Left ventricle myocardium inferior (tissue), 1 donor: ENCODE results near the gene GNLY. TPM values are rescaled to one million over a fixed set of nuclear protein-coding genes. Genes with fewer than 3 reads are reported as not detected.

Experiments
- DNase-seq: peaks from one replicate; pipeline ENCODE4 v3.0.0-alpha.2; 2020
- H3K27ac ChIP-seq: fragments of 200-600 bp; replicated peaks from 2 replicates; pipeline ENCODE4 v1.8.0; 2021
- H3K27me3 ChIP-seq: fragments of 200-600 bp; 2 replicates; pipeline ENCODE4 v1.8.0; 2021; ENCODE audit warnings: low read depth
- H3K36me3 ChIP-seq: fragments of 200-600 bp; 2 replicates; pipeline ENCODE4 v1.8.0; 2021
- H3K4me1 ChIP-seq: fragments of 200-600 bp; 2 replicates; pipeline ENCODE4 v1.8.0; 2021
- H3K4me3 ChIP-seq: fragments of 200-600 bp; 2 replicates; pipeline ENCODE4 v1.8.0; 2021; ENCODE audit warnings: mild to moderate bottlenecking, moderate library complexity
- H3K9me3 ChIP-seq: fragments of 200-600 bp; replicated peaks from 2 replicates; pipeline ENCODE4 v1.8.0; 2021
- intact Hi-C: fragments of 100-400 bp; cut with micrococcal nuclease; formaldehyde crosslinking; loops from one replicate; pipeline ENCODE4 v1.11.0; 2022
- total RNA-seq: library from RNA; stranded (reverse); fragmentation: NEBNext Ultra II Directional; extraction: Animal tissue kit (Norgen Biotek cat#: 25700); gene quantifications from one replicate; pipeline ENCODE4 v1.2.1, GENCODE V29; 2021
- TF ChIP-seq, protein P1 (sequence below): fragments of 200-600 bp; IDR thresholded peaks from 2 replicates; pipeline ENCODE4 v1.8.0; 2021; ENCODE audit warnings: antibody characterized with exemption, mild to moderate bottlenecking, borderline replicate concordance
- donor health status: DM: no; HTN: yes; CAD: no; lungs with severe emphysema.

GNLY gene
- total RNA-seq, 1 donor from 2014 or later: 1.5 TPM

DNA sequence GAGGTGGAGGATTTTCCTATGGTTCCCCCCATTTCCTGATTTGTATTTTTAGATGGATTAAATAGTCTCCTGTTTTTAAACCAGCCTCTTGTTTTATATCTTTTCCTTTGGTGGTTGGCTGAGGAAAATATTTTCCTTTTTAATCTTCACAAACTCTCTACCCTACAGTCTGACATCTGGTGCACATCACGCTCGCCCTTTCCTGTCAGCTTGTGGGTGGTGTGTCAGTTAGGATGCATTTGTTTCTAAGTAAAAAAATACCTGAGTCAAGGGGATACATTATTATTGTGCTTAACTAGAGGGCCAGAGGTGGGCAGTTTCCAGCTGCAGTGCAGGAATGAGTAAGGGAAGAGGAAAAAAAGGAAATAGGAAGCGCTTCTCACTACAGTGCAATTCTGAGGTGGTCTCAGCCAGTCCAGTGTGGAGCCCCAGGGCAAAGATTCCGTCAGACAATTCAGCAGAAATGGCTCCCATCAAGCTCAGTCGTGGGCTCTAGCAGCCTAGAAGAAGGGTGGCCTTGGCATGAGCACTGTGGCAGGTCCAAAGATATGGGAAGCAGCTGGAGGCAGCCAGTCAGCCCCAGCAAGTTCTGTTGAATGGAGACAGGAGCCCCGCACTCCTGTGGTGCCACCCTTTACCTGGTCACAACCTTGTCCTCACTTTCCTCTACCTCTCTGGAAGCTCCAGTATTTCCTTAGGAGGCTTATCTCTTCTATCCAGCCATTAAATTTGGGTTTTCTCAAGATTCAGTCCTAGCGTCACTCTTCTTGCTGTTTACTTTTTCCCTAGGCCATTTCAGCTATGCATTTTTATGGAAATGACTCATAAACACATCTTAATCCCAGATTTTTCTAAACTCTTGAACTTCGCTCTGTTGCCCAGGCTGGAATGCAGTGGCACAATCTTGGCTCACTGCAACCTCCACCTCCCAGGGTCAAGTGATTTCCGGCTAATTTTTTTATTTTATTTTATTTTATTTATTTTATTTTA lies 44.7 kb upstream of the GNLY start:
- no peaks in the 10 kb centered on the region for H3K9me3 ChIP-seq
- TF ChIP-seq, protein P1, sequence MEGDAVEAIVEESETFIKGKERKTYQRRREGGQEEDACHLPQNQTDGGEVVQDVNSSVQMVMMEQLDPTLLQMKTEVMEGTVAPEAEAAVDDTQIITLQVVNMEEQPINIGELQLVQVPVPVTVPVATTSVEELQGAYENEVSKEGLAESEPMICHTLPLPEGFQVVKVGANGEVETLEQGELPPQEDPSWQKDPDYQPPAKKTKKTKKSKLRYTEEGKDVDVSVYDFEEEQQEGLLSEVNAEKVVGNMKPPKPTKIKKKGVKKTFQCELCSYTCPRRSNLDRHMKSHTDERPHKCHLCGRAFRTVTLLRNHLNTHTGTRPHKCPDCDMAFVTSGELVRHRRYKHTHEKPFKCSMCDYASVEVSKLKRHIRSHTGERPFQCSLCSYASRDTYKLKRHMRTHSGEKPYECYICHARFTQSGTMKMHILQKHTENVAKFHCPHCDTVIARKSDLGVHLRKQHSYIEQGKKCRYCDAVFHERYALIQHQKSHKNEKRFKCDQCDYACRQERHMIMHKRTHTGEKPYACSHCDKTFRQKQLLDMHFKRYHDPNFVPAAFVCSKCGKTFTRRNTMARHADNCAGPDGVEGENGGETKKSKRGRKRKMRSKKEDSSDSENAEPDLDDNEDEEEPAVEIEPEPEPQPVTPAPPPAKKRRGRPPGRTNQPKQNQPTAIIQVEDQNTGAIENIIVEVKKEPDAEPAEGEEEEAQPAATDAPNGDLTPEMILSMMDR: no peak
- no peak for DNase-seq
- H3K27ac ChIP-seq: peak overlapping the region; percentile 54
- H3K4me3 ChIP-seq: no peak overlapping the region
- H3K27me3 ChIP-seq: no peaks in the 10 kb centered on the region
- intact Hi-C loops: loop anchor here (10.0 kb wide), 1 partner anchor 55 kb away; no protein-coding TSS in a partner anchor
- H3K36me3 ChIP-seq: peaks cover 95% of the 10 kb centered on the region
- H3K4me1 ChIP-seq: peaks cover 16% of the 10 kb centered on the region

DNA sequence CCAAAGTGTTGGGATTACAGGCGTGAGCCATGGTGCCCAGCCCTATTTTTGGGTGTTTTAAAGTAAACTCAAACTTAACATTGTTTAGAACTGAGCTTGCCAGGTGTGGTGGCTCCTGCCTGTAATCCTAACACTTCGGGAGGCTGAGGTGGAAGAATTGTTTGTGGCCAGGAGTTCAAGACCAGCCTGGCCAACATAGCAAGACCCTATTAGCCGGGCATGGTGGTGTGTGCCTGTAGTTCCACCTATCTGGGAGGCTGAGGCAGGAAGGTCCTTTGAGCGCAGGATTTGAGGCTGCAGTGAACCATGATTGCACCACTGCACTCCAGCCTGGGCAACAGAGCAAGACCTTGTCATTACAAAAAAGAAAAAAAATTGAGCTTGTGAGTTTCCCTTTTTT lies 43.7 kb upstream of the GNLY start:
- no peak overlapping the region for H3K4me3 ChIP-seq
- H3K36me3 ChIP-seq: peaks cover 86% of the 10 kb centered on the region
- H3K27me3 ChIP-seq: no peaks in the 10 kb centered on the region

DNA sequence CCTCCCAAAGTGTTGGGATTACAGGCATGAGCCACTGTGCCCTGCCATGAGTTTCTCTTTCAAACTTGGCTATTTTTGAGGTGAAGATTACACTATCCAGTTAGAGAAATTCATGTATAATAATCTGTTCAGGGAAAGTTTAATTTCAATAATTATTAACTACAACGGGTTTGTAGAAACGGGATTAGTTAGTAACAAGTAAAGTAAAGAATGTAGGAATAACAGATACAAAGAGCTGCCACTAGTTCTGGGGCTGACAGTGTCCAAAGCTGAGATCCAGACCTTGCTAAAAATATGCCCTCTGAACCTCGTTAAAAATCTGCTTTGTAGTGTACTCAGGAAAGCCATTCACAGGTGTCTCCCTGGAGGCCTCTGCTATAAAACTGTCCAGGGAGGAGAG lies 43.1 kb upstream of the GNLY start:
- TF ChIP-seq, protein P1: no peak
- intact Hi-C loops: no loop called here
- H3K4me1 ChIP-seq: peaks cover 18% of the 10 kb centered on the region
- peaks cover 81% of the 10 kb centered on the region for H3K36me3 ChIP-seq
- no peaks in the 10 kb centered on the region for H3K9me3 ChIP-seq
- H3K27ac ChIP-seq: no peak overlapping the region
- no peak overlapping the region for H3K4me3 ChIP-seq
- H3K27me3 ChIP-seq: no peaks in the 10 kb centered on the region
- no peak for DNase-seq

More for the DNA sequence above, 43.7 kb upstream of the GNLY start:
- intact Hi-C loops: no loop called here
- TF ChIP-seq, protein P1: no peak
- Histone ChIP-seq H3K4me1 (peaks cover 16% of the 10 kb centered on the region), H3K9me3 (no peaks in the 10 kb centered on the region), H3K27ac (no peak overlapping the region)
- DNase-seq: no peak

DNA sequence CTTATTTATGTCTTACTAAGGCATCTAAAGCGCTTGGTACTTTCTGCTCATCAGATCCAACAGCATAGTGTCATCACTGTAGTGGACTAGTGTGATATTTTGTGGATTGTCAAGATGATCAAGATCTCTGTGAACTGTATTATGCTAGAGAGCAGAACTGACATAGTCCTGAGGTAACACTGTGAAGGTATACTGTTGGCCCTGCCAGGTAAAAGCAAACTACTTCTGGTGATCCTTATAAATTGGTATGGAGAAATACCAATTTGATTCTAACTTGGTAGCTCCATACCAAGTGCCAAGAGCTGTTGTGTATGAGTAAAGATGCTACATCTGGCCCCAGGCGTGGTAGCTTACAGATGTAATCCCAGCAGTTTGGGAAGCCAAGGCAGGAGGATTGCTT lies 42.1 kb upstream of the GNLY start:
- peaks cover 20% of the 10 kb centered on the region for H3K4me1 ChIP-seq
- intact Hi-C loops: no loop called here
- TF ChIP-seq, protein P1: no peak
- H3K36me3 ChIP-seq: peaks cover 77% of the 10 kb centered on the region
- DNase-seq: no peak
- H3K9me3 ChIP-seq: no peaks in the 10 kb centered on the region
- no peak overlapping the region for H3K27ac ChIP-seq
- no peak overlapping the region for H3K4me3 ChIP-seq
- no peaks in the 10 kb centered on the region for H3K27me3 ChIP-seq

DNA sequence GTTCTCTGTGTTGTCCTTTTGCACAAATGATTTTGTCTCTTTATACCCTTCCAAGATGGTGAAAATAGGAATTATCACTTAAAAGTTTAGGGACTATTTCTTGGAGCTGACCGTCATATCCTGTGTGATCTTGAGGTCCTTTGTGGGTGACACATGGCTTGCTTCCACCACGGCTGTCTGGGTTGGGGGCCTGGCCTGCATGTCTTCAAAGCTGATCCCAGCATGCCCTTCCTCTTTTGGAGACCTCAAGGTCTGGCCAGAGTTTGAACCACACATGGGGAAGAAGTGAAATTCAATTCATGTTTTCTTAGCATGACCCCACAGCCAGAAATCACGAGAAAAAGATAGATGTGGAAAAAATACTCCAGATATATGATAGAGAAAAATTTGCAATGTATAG lies 40.2 kb upstream of the GNLY start:
- H3K27me3 ChIP-seq: no peaks in the 10 kb centered on the region
- TF ChIP-seq, protein P1: no peak
- H3K9me3 ChIP-seq: no peaks in the 10 kb centered on the region
- intact Hi-C loops: no loop called here
- peaks cover 14% of the 10 kb centered on the region for H3K4me1 ChIP-seq
- peaks cover 58% of the 10 kb centered on the region for H3K36me3 ChIP-seq
- no peak for DNase-seq
- H3K27ac ChIP-seq: no peak overlapping the region
- H3K4me3 ChIP-seq: no peak overlapping the region
